Fibroblast of mammary gland (primary cell): ENCODE measurements around the gene PPP4R2.
A peak's percentile ranks its signal among the peaks of the same experiment; 100 is the strongest.
"Not testable (repeated sequence)": the region's sequence is repeated elsewhere in the genome, so short reads cannot be mapped to it uniquely, and the experiment has no call there.

Experiments used
- DNase-seq: peaks from one replicate; pipeline ENCODE4 v3.0.0-alpha.2; 2010; ENCODE audit warnings: low read depth
- H3K4me3 ChIP-seq: 2 replicates; pipeline ENCODE4 v1.5.1; 2011; ENCODE audit warnings: low read depth, mild to moderate bottlenecking, low read length, moderate library complexity; ENCODE audit not compliant: control insufficient read depth
- TF ChIP-seq, protein P1 (sequence below): conservative IDR thresholded peaks from 2 replicates; pipeline ENCODE4 v1.5.1; 2011; ENCODE audit warnings: low read depth, low read length, inconsistent platforms; ENCODE audit not compliant: control insufficient read depth, insufficient read depth

PPP4R2 gene

DNA sequence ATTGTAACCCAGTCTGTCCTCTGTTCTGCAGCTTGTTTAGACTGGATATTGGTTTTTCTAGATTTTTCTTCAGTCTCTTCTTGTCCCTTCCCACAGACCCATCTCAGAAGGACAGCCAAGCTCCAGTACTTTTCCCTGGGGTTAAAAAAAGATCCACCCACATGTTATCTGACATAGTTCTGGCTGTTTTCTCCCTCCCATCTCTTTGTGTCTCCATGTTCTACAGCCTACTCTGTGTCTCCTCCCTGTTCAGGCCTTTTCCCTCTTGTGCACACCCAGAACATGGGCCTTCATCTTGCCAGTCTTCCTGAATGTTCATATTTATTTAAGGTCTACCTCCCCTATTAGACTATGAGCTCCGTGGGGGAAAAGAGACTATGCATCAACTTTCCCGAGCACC, 5.1 kb upstream of the PPP4R2 start:
- H3K4me3 ChIP-seq, result no peak overlapping the region
- TF ChIP-seq, protein P1, sequence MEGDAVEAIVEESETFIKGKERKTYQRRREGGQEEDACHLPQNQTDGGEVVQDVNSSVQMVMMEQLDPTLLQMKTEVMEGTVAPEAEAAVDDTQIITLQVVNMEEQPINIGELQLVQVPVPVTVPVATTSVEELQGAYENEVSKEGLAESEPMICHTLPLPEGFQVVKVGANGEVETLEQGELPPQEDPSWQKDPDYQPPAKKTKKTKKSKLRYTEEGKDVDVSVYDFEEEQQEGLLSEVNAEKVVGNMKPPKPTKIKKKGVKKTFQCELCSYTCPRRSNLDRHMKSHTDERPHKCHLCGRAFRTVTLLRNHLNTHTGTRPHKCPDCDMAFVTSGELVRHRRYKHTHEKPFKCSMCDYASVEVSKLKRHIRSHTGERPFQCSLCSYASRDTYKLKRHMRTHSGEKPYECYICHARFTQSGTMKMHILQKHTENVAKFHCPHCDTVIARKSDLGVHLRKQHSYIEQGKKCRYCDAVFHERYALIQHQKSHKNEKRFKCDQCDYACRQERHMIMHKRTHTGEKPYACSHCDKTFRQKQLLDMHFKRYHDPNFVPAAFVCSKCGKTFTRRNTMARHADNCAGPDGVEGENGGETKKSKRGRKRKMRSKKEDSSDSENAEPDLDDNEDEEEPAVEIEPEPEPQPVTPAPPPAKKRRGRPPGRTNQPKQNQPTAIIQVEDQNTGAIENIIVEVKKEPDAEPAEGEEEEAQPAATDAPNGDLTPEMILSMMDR, result no peak
- no peak for DNase-seq

DNA sequence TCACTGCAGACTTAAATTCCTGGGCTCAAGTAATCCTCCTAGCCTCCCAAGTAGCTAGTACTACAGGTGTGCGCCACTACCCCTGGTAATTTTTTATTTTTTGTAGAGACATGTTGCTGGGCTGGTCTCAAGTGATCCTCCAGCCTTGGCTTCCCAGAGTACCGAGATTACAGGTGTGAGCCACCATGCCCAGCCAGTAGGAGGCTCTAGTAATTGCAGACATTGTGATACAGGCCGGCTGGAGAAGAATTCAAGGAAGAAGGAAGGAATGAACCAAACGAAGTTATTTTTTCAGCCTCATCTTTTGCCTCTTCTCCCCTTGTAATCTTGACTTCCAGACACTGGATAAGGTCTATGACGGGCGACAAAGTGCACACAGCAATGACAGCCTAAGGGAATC, 3.2 kb upstream of the PPP4R2 start:
- TF ChIP-seq, protein P1, result no peak

DNA sequence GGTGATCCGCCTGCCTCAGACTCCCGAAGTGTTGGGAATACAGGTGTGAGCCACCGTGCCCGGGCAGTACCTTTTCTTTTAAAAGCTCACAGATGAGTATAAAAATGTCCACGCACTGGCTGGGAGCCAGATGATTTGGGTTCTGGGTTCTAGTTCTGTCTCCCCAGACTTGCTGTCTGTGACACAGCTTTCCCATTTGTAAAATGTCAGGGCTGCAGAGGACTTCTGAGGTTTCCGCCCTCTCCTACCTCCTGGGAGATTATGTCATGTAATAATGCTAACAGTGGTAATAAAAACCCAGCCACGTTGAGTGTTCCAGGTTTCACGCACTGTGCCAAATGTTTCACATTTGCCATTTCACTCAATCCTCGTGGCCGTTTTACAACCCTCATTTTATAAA, 1.3 kb upstream of the PPP4R2 start:
- TF ChIP-seq, protein P1, result no peak
- DNase-seq, result no peak
- no peak overlapping the region for H3K4me3 ChIP-seq

More for the DNA sequence above, 3.2 kb upstream of the PPP4R2 start:
- H3K4me3 ChIP-seq, result no peak overlapping the region
- DNase-seq, result no peak

DNA sequence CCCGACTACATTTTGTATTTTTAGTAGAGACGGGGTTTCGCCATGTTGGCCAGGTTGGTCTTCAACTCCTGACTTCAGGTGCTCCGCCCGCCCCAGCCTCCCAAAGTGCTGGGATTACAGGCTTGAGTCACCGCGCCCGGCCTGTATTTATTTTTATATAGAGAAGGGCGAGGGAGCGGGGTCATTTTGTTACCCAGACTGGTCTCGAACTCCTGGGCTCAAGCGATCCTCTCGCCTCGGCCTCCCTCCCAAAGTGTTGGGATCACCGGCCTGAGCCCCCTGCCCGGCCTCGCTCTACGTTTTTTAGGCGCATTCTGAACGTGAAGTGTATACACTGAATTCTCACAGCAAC, 514 bp upstream of the PPP4R2 start:
- TF ChIP-seq, protein P1, result no peak
- DNase-seq, result no peak
- peak overlapping the region; percentile 45 for H3K4me3 ChIP-seq

DNA sequence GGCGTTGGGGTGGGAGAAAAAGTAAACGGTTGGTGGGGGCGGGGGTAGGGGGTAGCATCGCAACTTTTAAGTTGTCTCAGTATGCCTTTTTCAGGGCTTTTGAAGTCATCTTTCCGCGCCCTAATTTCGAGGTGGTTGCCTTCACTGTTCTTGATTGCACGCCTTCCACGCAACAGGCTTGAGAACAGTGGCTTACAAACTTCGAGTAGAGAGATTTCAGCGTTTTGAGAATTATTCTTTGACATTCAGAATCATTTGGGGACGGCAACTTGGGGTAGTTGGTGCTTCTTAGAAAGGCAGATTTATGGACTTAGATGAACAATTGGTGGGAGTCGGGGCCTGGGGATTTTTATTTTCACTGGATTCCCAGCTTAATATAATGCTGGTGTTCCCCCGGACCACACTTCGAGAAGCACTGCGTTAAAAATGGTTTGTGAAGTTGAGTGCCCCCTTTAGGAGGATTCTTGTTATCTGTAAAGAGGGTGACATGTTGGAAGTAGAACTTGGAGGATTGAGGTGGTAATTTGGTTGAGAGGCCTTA, 880 bp downstream of the PPP4R2 start:
- TF ChIP-seq, protein P1, result peak; percentile 55
- peak overlapping the region; percentile 77 for H3K4me3 ChIP-seq
- DNase-seq, result peak; percentile 69

DNA sequence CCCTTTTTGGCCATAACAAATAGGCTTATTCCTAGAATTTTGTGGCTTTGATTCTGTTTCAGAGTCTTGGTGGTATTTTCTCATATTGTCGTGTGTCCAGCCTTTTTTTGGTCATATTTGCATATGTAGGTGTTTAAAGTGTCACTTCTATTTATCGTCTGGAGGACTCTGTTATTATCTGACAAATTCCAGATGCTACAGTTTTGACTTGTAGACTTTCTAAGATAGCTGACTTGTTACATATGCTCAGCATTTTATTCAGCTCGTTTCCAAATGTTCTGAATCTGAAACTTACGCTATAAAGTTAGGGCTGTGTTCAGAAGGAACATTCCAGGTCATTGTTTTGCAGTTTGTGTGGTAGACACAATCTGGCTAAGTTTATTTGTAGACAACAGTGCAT, 1.9 kb downstream of the PPP4R2 start:
- DNase-seq, result no peak
- TF ChIP-seq, protein P1, result no peak
- peak overlapping the region; percentile 77 for H3K4me3 ChIP-seq

DNA sequence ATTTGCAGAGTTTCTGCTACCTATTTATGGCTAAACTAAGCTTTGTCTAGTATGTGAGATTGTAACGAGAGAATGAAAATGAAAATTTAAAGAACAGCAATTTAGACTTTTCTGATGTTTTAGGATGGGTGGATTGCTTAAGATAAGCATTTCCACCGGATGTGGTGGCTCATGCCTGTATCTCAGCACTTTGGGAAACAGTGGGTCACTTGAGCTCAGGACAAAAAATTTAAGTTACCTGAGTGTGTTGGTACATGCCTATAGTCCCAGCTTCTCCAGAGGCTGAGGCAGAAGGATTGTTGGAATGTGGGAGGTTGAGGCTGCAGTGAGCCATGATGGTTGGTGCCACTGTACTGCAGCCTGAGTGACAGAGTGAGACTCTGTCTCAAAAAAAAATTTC, 3.3 kb downstream of the PPP4R2 start:
- TF ChIP-seq, protein P1, result no peak
- no peak for DNase-seq
- no peak overlapping the region for H3K4me3 ChIP-seq

DNA sequence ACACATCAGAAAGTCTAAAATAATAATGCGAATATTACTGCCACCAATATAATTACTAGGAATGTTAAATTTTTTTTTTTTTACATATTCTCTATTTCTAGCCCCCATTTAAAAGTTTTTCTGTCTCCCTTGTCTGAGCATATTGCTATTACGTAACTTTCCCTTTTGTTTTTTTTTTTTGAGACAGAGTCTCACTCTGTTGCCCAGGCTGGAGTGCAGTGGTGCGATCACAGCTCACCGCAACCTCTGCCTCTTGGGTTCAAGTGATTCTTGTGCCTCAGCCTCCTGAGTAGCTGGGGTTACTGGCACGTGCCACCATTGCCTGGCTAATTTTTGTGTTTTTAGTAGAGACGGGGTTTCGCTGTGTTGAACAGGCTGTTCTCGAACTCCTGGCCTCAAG, 6.4 kb downstream of the PPP4R2 start:
- DNase-seq, H3K4me3 ChIP-seq: not testable (repeated sequence)
